GM10266 (cell line): ENCODE measurements around the gene PDE4D.

ENCODE experiments used
- DNase-seq: peaks from one replicate; pipeline ENCODE4 v3.0.0; 2012; ENCODE audit errors: extremely low spot score
- CTCF ChIP-seq: IDR thresholded peaks from 2 replicates; pipeline ENCODE4 v1.5.1; 2012; ENCODE audit warnings: mild to moderate bottlenecking, low read depth; ENCODE audit not compliant: control insufficient read depth, insufficient read depth; ENCODE audit errors: missing control alignments

The PDE4D gene

DNA sequence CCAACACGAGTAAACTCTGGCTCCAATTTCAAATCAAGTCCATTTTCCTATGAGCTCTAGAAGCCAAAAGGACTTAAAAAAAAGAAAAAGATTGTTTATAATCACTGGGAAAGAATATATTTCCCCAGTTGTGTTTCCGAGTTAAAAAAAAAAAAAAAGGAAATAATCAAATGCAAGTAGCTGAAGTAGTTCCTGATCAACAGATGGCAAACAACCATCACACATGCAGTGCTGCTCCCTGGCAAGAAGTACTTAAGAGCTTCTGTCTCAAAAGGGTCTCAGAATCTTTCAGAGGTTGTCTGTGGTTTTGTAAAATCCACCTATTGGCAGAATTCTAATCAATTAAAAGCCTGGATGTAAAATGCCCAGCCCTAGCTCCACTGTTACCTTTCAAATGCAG, 922.8 kb downstream of the PDE4D start:
- TF ChIP-seq CTCF = no peak
- DNase-seq = no peak

- DNase-seq = no peak
- no peak for TF ChIP-seq CTCF
Observed at GRCh38 chr5:58969795-58970194, 923.7 kb downstream of the PDE4D start.

- no peak for DNase-seq
- TF ChIP-seq CTCF = no peak
Observed at GRCh38 chr5:58969253-58969652, 924.3 kb downstream of the PDE4D start.

DNA sequence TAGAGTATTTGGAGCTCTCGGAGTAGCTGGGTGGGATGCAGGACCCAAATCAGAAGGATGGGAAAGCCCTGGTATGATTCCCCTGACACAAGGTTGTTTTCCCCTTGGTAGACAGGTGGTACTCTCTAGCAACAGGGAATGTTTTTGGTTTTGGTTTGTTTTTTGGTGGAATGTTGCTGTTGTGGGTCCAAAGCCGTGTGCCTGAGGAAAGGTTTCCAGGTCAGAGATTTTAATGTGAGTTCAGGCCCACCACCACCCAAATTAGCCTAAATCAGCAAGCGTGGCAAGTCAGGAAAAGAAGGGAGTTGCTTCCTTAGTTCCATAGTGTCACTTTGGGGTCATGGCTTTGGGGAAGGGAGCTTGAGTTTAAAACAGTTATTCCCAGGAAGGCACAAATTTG, 925.2 kb downstream of the PDE4D start:
- TF ChIP-seq CTCF = no peak
- no peak for DNase-seq

DNA sequence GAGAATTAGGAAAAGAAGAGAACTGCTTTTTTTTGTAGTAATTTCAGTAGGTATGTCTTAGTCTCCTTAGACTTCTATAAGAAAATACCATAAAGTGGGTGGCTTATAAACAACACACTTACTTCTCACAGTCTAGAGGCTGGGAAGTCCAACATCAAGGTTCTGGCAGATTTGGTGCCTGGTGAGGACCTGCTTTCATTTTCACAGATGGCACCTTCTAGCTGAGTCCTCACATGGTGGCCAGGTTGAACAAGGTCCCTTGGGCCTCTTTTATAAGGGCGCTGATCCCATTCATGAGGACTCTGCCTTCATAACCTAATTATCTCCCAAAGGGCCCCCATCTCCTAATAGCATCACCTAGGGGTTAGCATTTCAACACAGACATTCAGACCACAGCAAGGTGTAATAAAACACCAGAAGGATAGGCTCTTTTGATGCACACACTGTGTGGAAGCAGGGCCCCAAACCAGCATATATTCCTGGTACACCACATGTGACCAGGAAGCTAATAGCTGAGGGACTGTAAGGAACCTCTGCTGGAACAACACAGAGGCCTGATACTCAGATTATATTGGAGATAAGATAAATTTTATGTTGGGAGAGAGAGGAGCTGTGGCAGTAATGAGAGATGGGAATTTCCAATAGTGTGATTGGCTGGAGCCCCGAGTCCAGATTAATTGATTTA, 925.8 kb downstream of the PDE4D start:
- TF ChIP-seq CTCF = no peak
- no peak for DNase-seq

DNA sequence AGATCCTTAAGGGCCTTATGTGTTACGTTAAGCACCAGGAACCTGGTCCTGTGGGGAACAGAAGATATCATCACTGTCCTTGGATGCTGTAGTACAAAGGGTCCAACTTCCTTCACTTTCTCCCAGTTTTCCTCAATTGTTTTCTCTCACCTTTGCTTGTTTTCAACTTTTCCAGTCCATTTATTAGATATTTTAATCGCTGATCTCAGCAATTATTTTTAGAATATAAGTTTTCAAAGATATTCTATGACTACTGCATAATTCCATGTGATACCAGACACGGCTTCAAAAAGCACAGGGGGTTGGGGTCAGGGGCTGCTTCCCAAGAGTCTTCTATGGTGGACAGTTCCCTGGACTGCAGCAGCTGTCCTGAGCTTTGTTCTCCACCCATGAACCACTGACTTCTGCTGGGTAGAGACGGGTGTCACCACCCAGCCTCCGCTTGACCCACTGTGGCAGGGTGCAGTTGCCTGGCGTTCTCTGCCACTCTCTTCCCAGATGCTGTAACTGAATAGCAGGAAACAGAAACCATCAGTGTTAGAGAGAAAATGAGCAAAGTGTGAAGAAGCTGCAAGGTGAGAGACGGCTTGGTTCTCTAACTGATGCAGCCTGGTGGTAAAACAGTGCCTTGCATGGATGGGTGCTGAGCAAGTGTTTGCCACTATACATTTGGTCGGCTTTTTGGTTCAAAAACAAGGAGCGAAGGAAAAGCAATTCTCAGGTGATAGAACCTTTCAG, 927.7 kb downstream of the PDE4D start:
- DNase-seq = no peak
- TF ChIP-seq CTCF = no peak

- no peak for TF ChIP-seq CTCF
- no peak for DNase-seq
Observed at GRCh38 chr5:58963821-58964220, 929.7 kb downstream of the PDE4D start.
